Keratinocyte (primary cell): Measurements from ENCODE around the gene NLGN1. TPM values are rescaled to one million over a fixed set of nuclear protein-coding genes. Genes with fewer than 3 reads are reported as not detected.

ENCODE experiments used
- DNase-seq: peaks from one replicate; pipeline ENCODE4 v3.0.0-alpha.2; 2011; ENCODE audit warnings: low read depth, missing footprints, low spot score
- FAIRE-seq: peaks from 2 replicates; lab custom pipeline; 2011; peaks lifted over from hg19 to GRCh38; lab: Jason Lieb, UNC
- H2AFZ ChIP-seq: 2 replicates; pipeline ENCODE4 v1.6.0; 2012; ENCODE audit warnings: low read length, control low read depth, inconsistent platforms; ENCODE audit not compliant: control insufficient read depth
- H3K27ac ChIP-seq: 2 replicates; pipeline ENCODE4 v1.5.1; 2011; ENCODE audit warnings: low read length; ENCODE audit not compliant: control insufficient read depth, insufficient read depth
- H3K27me3 ChIP-seq: 3 replicates; pipeline ENCODE4 v1.6.0; 2011; ENCODE audit warnings: low read length; ENCODE audit not compliant: control insufficient read depth, insufficient read depth; ENCODE audit errors: extremely low read depth
- H3K36me3 ChIP-seq, 2 experiments: 2 replicates in 1 of 2; 3 replicates in 1 of 2; pipeline ENCODE4 v1.5.1; 2011; ENCODE audit warnings: low read length in 2 of 2, mild to moderate bottlenecking in 1 of 2; ENCODE audit not compliant: control insufficient read depth in 2 of 2, insufficient read depth in 2 of 2; ENCODE audit errors: extremely low read depth in 1 of 2
- H3K4me1 ChIP-seq: 3 replicates; pipeline ENCODE4 v1.5.1; 2011; ENCODE audit warnings: low read length; ENCODE audit not compliant: control insufficient read depth, insufficient read depth; ENCODE audit errors: extremely low read depth
- H3K4me2 ChIP-seq: 3 replicates; pipeline ENCODE4 v1.6.0; 2011; ENCODE audit warnings: low read depth, low read length; ENCODE audit not compliant: control insufficient read depth, insufficient read depth; ENCODE audit errors: extremely low read depth
- H3K4me3 ChIP-seq, 3 experiments: fragments of 200-600 bp in 1 of 3; sonication (generic) in 1 of 3; 2 replicates in 2 of 3; 3 replicates in 1 of 3; pipeline ENCODE4 v1.5.1; 2011 to 2016; ENCODE audit warnings: low read length in 3 of 3, mild to moderate bottlenecking in 3 of 3, control low read depth in 2 of 3, inconsistent platforms in 1 of 3, low read depth in 1 of 3, mixed read lengths in 1 of 3, mixed run types in 1 of 3, moderate library complexity in 1 of 3; ENCODE audit not compliant: control insufficient read depth in 2 of 3, insufficient read depth in 2 of 3; ENCODE audit errors: extremely low read depth in 1 of 3
- H3K79me2 ChIP-seq: 2 replicates; pipeline ENCODE4 v1.6.0; 2012; ENCODE audit warnings: low read length; ENCODE audit not compliant: control insufficient read depth, insufficient read depth
- H3K9ac ChIP-seq: 3 replicates; pipeline ENCODE4 v1.6.0; 2011; ENCODE audit warnings: low read length; ENCODE audit not compliant: control insufficient read depth, insufficient read depth; ENCODE audit errors: extremely low read depth
- H3K9me1 ChIP-seq: 3 replicates; pipeline ENCODE4 v1.6.0; 2011; ENCODE audit warnings: low read length; ENCODE audit not compliant: control insufficient read depth, insufficient read depth; ENCODE audit errors: extremely low read depth
- H3K9me3 ChIP-seq: 2 replicates; pipeline ENCODE4 v1.5.1; 2012; ENCODE audit warnings: low read depth, low read length; ENCODE audit not compliant: control insufficient read depth
- H4K20me1 ChIP-seq: 3 replicates; pipeline ENCODE4 v1.6.0; 2011; ENCODE audit warnings: low read length; ENCODE audit not compliant: control insufficient read depth, insufficient read depth; ENCODE audit errors: extremely low read depth
- EZH2 ChIP-seq: IDR thresholded peaks from one replicate; pipeline ENCODE4 v1.6.1; 2012; ENCODE audit warnings: inconsistent platforms, mild to moderate bottlenecking, low read length, moderate library complexity
- dilution Hi-C: fragments of 300-500 bp; cut with MboI; formaldehyde crosslinking; loops from one replicate; pipeline ENCODE4 v1.7.0; 2020; ENCODE audit warnings: low sequenced_read_pairs; ENCODE audit not compliant: extremely low pct_ligation_motif_present
- polyA plus RNA-seq, 5 experiments: library from polyadenylated mRNA; depleted of rRNA in 3 of 5; stranded (reverse) in 3 of 5; stranded (forward) in 1 of 5; unstranded in 1 of 5; fragments of >200 nt; gene quantifications; 1 replicate in 1 of 5; 2 replicates in 3 of 5; 3 replicates in 1 of 5; pipeline versions ENCODE4 v1.2.1 to v1.2.3, GENCODE V29; 2011 to 2012; ENCODE audit warnings: missing spikeins in 2 of 5, low read depth in 1 of 5, low replicate concordance in 1 of 5
- TF ChIP-seq, protein P1 (sequence below), 3 experiments: IDR thresholded peaks in 1 of 3; conservative IDR thresholded peaks in 1 of 3; optimal IDR thresholded peaks in 1 of 3; 2 replicates in 2 of 3; 3 replicates in 1 of 3; pipeline versions ENCODE3 to v1.5.1; 2011; ENCODE audit warnings: low read length in 3 of 3, mild to moderate bottlenecking in 3 of 3, moderate library complexity in 2 of 3, control low read depth in 1 of 3, inconsistent platforms in 1 of 3; ENCODE audit not compliant: insufficient read depth in 2 of 3; ENCODE audit errors: extremely low read depth in 1 of 3

NLGN1 gene
- polyA plus RNA-seq, 1 donor (not counting 4 experiments of a cell fraction or from before 2014, with no cell fraction given): not detected

DNA sequence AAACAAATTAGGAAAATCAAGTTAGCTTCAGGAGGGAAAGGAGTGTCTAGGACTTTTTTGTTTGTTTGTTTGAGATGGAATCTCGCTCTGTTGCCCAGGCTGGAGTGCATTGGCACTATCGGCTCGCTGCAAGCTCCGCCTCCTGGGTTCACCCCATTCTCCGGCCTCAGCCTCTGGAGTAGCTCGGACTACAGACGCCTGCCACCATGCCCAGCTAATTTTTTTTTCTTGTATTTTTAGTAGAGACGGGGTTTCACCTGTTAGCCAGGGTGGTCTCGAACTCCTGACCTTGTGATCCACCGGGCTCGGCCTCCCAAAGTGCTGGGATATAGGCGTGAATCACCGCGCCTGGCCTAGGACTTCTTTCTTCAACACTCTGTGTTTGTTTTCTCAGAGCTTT is 171.1 kb downstream of the NLGN1 start:
- FAIRE-seq (no peak), DNase-seq (no peak)
- dilution Hi-C loops: no loop called here
- Histone ChIP-seq H3K79me2 (no peaks in the 10 kb centered on the region), H3K4me3 (no peak overlapping the region), H3K36me3 (no peaks in the 10 kb centered on the region), H3K4me2 (no peak overlapping the region), H3K4me1 (no peaks in the 10 kb centered on the region), H3K9ac (no peak overlapping the region), H3K9me1 (no peaks in the 10 kb centered on the region), H4K20me1 (no peaks in the 10 kb centered on the region), H3K9me3 (no peaks in the 10 kb centered on the region), H3K27ac (no peak overlapping the region), H2AFZ (no peak overlapping the region), H3K27me3 (no peaks in the 10 kb centered on the region)
- TF ChIP-seq, protein P1, sequence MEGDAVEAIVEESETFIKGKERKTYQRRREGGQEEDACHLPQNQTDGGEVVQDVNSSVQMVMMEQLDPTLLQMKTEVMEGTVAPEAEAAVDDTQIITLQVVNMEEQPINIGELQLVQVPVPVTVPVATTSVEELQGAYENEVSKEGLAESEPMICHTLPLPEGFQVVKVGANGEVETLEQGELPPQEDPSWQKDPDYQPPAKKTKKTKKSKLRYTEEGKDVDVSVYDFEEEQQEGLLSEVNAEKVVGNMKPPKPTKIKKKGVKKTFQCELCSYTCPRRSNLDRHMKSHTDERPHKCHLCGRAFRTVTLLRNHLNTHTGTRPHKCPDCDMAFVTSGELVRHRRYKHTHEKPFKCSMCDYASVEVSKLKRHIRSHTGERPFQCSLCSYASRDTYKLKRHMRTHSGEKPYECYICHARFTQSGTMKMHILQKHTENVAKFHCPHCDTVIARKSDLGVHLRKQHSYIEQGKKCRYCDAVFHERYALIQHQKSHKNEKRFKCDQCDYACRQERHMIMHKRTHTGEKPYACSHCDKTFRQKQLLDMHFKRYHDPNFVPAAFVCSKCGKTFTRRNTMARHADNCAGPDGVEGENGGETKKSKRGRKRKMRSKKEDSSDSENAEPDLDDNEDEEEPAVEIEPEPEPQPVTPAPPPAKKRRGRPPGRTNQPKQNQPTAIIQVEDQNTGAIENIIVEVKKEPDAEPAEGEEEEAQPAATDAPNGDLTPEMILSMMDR (optimal IDR thresholded peaks at IDR 0.05 in 1 of 3, IDR thresholded peaks at IDR 0.05 in 1 of 3, conservative IDR thresholded peaks at IDR 0.05 in 1 of 3; ENCODE audit: extremely low read depth in 1 of 3, insufficient read depth in 2 of 3, low read length in 3 of 3): no peak
- no peak for TF ChIP-seq EZH2

DNA sequence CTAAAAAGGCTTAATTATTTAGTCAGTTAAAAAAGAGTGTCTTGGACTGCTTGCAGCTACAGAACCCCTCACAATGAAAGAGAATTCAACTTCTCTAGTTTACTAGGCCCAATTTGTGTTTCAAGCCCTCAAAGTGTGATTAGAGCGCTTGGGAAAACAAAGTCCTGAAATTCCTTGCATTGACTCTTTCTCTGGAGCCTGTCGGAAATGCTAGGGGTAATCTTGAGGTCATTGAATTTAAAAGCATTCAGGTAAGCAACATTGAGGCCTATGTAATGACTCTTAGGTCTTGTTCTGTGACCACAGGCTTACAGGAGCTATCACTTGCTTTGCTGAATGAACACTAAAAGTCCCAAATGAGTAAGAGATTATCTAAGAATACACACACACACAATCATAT is 186.0 kb downstream of the NLGN1 start:
- Histone ChIP-seq H3K4me2 (no peak overlapping the region), H3K4me3 (no peak overlapping the region), H3K9ac (no peak overlapping the region), H2AFZ (no peak overlapping the region), H3K36me3 (no peaks in the 10 kb centered on the region), H3K9me1 (no peaks in the 10 kb centered on the region), H3K4me1 (peaks cover 6% of the 10 kb centered on the region), H3K79me2 (no peaks in the 10 kb centered on the region), H3K27me3 (peaks cover 22% of the 10 kb centered on the region), H3K27ac (no peak overlapping the region), H3K9me3 (no peaks in the 10 kb centered on the region), H4K20me1 (no peaks in the 10 kb centered on the region)
- TF ChIP-seq, protein P1 (optimal IDR thresholded peaks at IDR 0.05 in 1 of 3, IDR thresholded peaks at IDR 0.05 in 1 of 3, conservative IDR thresholded peaks at IDR 0.05 in 1 of 3; ENCODE audit: extremely low read depth in 1 of 3, insufficient read depth in 2 of 3, low read length in 3 of 3): no peak
- TF ChIP-seq EZH2: no peak
- dilution Hi-C loops: no loop called here
- FAIRE-seq (no peak), DNase-seq (no peak)
